Measurements from ENCODE around the gene PLCB1. TPM values are rescaled to one million over a fixed set of nuclear protein-coding genes. Genes with fewer than 3 reads are reported as not detected.
A peak's percentile ranks its signal among the peaks of the same experiment; 100 is the strongest.

PLCB1 gene
- total RNA-seq, 1 donor from 2014 or later, result 10.7 TPM

GRCh38 chr20:8932192-8933165, 800.4 kb downstream of the PLCB1 start:
- H3K27ac ChIP-seq (ENCODE audit: low read depth, low read length), result peak overlapping the region; percentile 6
- no peaks in the 10 kb centered on the region for H3K36me3 Mint-ChIP-seq (ENCODE audit: low read depth, unreplicated experiment)
- DNase-seq (ENCODE audit: low read depth) (peak; percentile 65), FAIRE-seq (peak; percentile 5)
- no peak overlapping the region for H2AFZ ChIP-seq (ENCODE audit: low read depth, low read length)
- no peak overlapping the region for H3K27ac Mint-ChIP-seq (ENCODE audit: unreplicated experiment)
- no peak overlapping the region for H3K9ac ChIP-seq (ENCODE audit: low read length)
- H3K4me1 Mint-ChIP-seq (ENCODE audit: low read depth, unreplicated experiment), result no peaks in the 10 kb centered on the region
- no peaks in the 10 kb centered on the region for H3K36me3 ChIP-seq (ENCODE audit: insufficient read depth, low read length)
- H3K27me3 ChIP-seq (ENCODE audit: insufficient read depth, low read length), result peaks cover 2% of the 10 kb centered on the region
- H3K27me3 Mint-ChIP-seq (ENCODE audit: low read depth, unreplicated experiment), result peaks cover 12% of the 10 kb centered on the region
- peaks cover 2% of the 10 kb centered on the region for H3K9me3 Mint-ChIP-seq (ENCODE audit: unreplicated experiment)
- TF ChIP-seq CTCF (IDR thresholded peaks at IDR 0.05; ENCODE audit: insufficient read depth, low read depth, low read length), result no peak
- no peak for TF ChIP-seq EZH2 (IDR thresholded peaks at IDR 0.05; ENCODE audit: insufficient read depth, low read length)
- no peak overlapping the region for H3K4me2 ChIP-seq (ENCODE audit: low read length)
- no peaks in the 10 kb centered on the region for H4K20me1 ChIP-seq (ENCODE audit: insufficient read depth, low read length)
- H3K9me3 ChIP-seq (ENCODE audit: insufficient read depth, low read depth, low read length), result no peaks in the 10 kb centered on the region
- no peaks in the 10 kb centered on the region for H3K4me1 ChIP-seq (ENCODE audit: insufficient read depth, low read length)
- H3K4me3 Mint-ChIP-seq (ENCODE audit: unreplicated experiment), result no peak overlapping the region
- H3K79me2 ChIP-seq (ENCODE audit: insufficient read depth, low read length), result no peaks in the 10 kb centered on the region
- H3K4me3 ChIP-seq (ENCODE audit: insufficient read depth, low read depth, low read length), result no peak overlapping the region

DNA sequence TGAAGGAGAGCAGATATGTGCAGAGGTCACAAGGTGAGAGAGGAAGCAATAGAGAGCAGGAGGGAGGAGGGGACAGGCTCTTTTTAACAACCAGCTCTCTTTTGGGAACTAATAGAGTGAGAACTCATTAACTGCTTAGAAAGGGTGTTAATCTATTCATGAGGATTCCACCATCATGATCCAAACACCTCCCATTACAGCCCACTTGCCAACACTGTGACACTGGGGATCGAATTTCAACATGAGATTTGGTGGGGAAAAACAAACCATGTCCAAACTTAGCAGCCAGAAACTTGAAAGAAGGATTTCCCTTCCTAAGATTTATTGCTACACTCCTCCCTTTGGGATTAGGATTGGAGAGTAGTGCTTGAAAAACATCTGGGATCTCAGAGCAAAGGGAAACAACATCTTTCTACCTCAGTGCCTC, 801.3 kb downstream of the PLCB1 start:
- Mint-ChIP-seq H3K4me3 (ENCODE audit: unreplicated experiment) (no peak overlapping the region), H3K27me3 (ENCODE audit: low read depth, unreplicated experiment) (peaks cover 8% of the 10 kb centered on the region), H3K36me3 (ENCODE audit: low read depth, unreplicated experiment) (no peaks in the 10 kb centered on the region), H3K4me1 (ENCODE audit: low read depth, unreplicated experiment) (no peaks in the 10 kb centered on the region), H3K27ac (ENCODE audit: unreplicated experiment) (no peak overlapping the region), H3K9me3 (ENCODE audit: unreplicated experiment) (peaks cover 2% of the 10 kb centered on the region)
- H3K4me2 ChIP-seq (ENCODE audit: low read length), result no peak overlapping the region
- peaks cover 2% of the 10 kb centered on the region for H3K27me3 ChIP-seq (ENCODE audit: insufficient read depth, low read length)
- no peak for TF ChIP-seq EZH2 (IDR thresholded peaks at IDR 0.05; ENCODE audit: insufficient read depth, low read length)
- TF ChIP-seq CTCF (IDR thresholded peaks at IDR 0.05; ENCODE audit: insufficient read depth, low read depth, low read length), result no peak
- no peak for FAIRE-seq
- no peaks in the 10 kb centered on the region for H3K36me3 ChIP-seq (ENCODE audit: insufficient read depth, low read length)
- DNase-seq (ENCODE audit: low read depth), result no peak
- no peaks in the 10 kb centered on the region for H3K4me1 ChIP-seq (ENCODE audit: insufficient read depth, low read length)
- H2AFZ ChIP-seq (ENCODE audit: low read depth, low read length), result no peak overlapping the region
- no peak overlapping the region for H3K4me3 ChIP-seq (ENCODE audit: insufficient read depth, low read depth, low read length)
- H3K9me3 ChIP-seq (ENCODE audit: insufficient read depth, low read depth, low read length), result no peaks in the 10 kb centered on the region
- no peaks in the 10 kb centered on the region for H3K79me2 ChIP-seq (ENCODE audit: insufficient read depth, low read length)
- peak overlapping the region; percentile 7 for H3K27ac ChIP-seq (ENCODE audit: low read depth, low read length)
- H4K20me1 ChIP-seq (ENCODE audit: insufficient read depth, low read length), result no peaks in the 10 kb centered on the region
- no peak overlapping the region for H3K9ac ChIP-seq (ENCODE audit: low read length)

DNA sequence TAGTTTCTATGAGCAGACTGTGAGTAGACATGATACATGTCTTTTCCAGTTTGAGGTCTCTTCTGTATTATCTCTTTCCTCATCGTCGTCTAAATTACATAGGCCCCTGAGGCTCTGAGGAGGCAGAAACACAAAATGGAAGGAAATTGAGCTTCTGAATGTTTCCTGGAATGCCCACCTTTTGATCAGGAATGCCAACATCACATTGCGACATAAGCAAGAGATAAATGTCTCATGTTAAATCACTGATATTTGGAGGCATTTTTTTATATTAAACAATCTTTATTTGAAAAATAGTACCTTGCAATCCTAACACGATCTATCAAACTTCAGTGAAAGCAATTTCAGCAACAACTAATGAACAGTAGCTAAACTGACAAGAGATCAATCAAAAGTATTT, 802.3 kb downstream of the PLCB1 start:
- H3K27me3 Mint-ChIP-seq (ENCODE audit: low read depth, unreplicated experiment), result peaks cover 5% of the 10 kb centered on the region
- no peak overlapping the region for H3K4me3 Mint-ChIP-seq (ENCODE audit: unreplicated experiment)
- no peak overlapping the region for H3K4me3 ChIP-seq (ENCODE audit: insufficient read depth, low read depth, low read length)
- H3K9ac ChIP-seq (ENCODE audit: low read length), result no peak overlapping the region
- no peak overlapping the region for H3K27ac Mint-ChIP-seq (ENCODE audit: unreplicated experiment)
- TF ChIP-seq CTCF (IDR thresholded peaks at IDR 0.05; ENCODE audit: insufficient read depth, low read depth, low read length) (no peak), EZH2 (IDR thresholded peaks at IDR 0.05; ENCODE audit: insufficient read depth, low read length) (no peak)
- H3K36me3 Mint-ChIP-seq (ENCODE audit: low read depth, unreplicated experiment), result no peaks in the 10 kb centered on the region
- no peaks in the 10 kb centered on the region for H3K36me3 ChIP-seq (ENCODE audit: insufficient read depth, low read length)
- H3K4me2 ChIP-seq (ENCODE audit: low read length), result no peak overlapping the region
- no peaks in the 10 kb centered on the region for H4K20me1 ChIP-seq (ENCODE audit: insufficient read depth, low read length)
- H2AFZ ChIP-seq (ENCODE audit: low read depth, low read length), result no peak overlapping the region
- DNase-seq (ENCODE audit: low read depth) (no peak), FAIRE-seq (no peak)
- H3K4me1 ChIP-seq (ENCODE audit: insufficient read depth, low read length), result no peaks in the 10 kb centered on the region
- peaks cover 2% of the 10 kb centered on the region for H3K9me3 Mint-ChIP-seq (ENCODE audit: unreplicated experiment)
- no peaks in the 10 kb centered on the region for H3K4me1 Mint-ChIP-seq (ENCODE audit: low read depth, unreplicated experiment)
- H3K9me3 ChIP-seq (ENCODE audit: insufficient read depth, low read depth, low read length), result no peaks in the 10 kb centered on the region
- no peaks in the 10 kb centered on the region for H3K79me2 ChIP-seq (ENCODE audit: insufficient read depth, low read length)
- H3K27me3 ChIP-seq (ENCODE audit: insufficient read depth, low read length), result peaks cover 2% of the 10 kb centered on the region
- H3K27ac ChIP-seq (ENCODE audit: low read depth, low read length), result no peak overlapping the region

Measured in astrocyte (in vitro differentiated cells and primary cell).